ENCODE results near the gene ZNF384.

The ZNF384 gene

DNA sequence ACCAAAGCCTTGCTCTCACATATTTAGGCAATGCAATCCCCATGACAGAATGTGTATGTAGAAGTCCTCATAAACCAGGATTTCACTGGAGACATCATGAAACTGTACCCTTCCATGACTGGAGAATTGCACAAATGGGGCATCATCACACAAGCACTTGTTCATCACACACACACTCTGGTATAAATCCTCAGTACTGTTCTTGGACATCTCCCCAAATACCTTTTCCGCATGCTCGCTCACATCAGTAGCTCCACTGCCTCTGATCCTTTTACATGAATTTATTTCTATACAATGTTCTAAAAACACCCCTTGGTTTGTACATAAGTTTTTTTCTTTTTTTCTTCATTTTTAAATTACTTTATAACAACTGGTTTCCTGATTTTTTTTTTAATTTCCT is 23.0 kb downstream of the ZNF384 start:
- Mint-ChIP-seq H3K9me3 (no peaks in the 10 kb centered on the region), H3K27ac (ENCODE audit: low read depth) (no peak overlapping the region), H3K4me3 (no peak overlapping the region), H3K27me3 (no peaks in the 10 kb centered on the region), H3K36me3 (ENCODE audit: insufficient read depth) (peaks cover 48% of the 10 kb centered on the region), H3K4me1 (peaks cover 15% of the 10 kb centered on the region)
- no peak for ATAC-seq (replicated peaks; ENCODE audit: extremely low read depth, poor library complexity, severe bottlenecking)
- no peak for DNase-seq (ENCODE audit: low spot score in 2 of 2)

DNA sequence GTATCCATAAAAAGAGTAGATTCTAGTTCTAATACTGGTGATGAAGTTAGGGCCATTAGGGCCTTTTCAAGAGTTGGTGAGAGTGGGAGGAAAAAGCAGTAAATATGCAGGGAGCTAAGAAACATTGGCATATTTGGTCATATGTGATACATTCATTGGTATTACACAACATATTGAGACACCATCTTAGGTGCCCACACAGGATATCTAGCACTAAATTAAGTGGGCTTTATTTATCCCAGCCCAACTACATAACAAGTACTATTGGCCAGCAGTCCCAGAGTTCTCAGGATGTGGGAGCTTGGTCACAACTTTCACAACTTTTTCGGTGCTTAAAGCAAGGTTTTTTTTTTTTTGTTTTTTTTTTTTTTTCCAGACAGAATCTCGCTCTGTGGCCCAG is 24.3 kb downstream of the ZNF384 start:
- no peak for ATAC-seq (replicated peaks; ENCODE audit: extremely low read depth, poor library complexity, severe bottlenecking)
- no peaks in the 10 kb centered on the region for H3K9me3 Mint-ChIP-seq
- DNase-seq (ENCODE audit: low spot score in 2 of 2) = no peak
- H3K27me3 Mint-ChIP-seq = no peaks in the 10 kb centered on the region
- H3K4me3 Mint-ChIP-seq = no peak overlapping the region
- H3K27ac Mint-ChIP-seq (ENCODE audit: low read depth) = no peak overlapping the region
- peaks cover 15% of the 10 kb centered on the region for H3K4me1 Mint-ChIP-seq
- H3K36me3 Mint-ChIP-seq (ENCODE audit: insufficient read depth) = peaks cover 39% of the 10 kb centered on the region

DNA sequence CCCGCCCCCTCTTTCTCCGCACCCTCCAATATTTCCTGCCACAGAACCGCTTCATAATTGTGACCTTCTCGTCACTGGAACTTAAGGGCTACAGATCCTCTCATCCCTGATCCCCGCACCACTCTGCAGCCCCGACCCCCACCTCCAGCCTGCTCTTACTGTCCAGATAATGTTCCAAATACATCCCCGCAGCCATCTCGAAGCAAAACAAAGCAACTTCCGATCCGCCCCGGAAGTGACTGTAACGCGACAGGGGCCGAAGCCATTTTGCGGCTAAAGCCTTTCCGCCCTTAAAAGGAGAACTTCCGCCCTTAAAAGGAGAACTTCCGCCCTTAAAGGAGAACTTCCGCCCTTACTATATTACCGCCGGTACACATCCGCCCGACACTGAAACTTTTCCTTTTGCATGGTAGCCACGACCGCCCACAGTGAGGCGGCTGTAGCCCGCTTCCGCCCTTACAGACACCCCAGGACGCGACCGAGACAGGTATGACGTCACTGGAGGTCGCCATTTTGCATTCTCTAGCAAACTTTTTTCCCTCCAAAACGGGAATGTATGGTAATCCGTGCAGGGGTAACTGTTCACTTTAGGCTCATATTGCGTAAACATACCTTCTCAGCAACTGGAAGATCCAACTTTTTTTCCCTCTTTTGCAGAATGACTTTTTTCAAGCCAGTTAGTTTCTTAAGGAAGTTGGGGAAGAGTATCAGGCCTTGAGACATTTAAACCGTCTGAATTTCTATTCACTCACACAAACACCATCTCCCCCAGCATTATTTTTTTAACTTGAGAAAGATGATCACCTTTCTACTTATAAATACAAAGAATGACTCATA is 26.1 kb downstream of the ZNF384 start, which contains the start of gene ING4:
TSS of gene ING4 (minus strand) at position 214 of the 837 bp plus-strand sequence. CDS start at position 196, 18 bp downstream.
- no peaks in the 10 kb centered on the region for H3K27me3 Mint-ChIP-seq
- DNase-seq (ENCODE audit: low spot score in 2 of 2) (peak; percentile 90 to 97), ATAC-seq (replicated peaks; ENCODE audit: extremely low read depth, poor library complexity, severe bottlenecking) (peak; percentile 100)
- H3K27ac Mint-ChIP-seq (ENCODE audit: low read depth) = peak within 1 kb of the TSS; percentile 78
- H3K4me3 Mint-ChIP-seq = peak within 1 kb of the TSS; percentile 90
- H3K4me1 Mint-ChIP-seq = peaks cover 25% of the 10 kb centered on the region
- H3K36me3 Mint-ChIP-seq (ENCODE audit: insufficient read depth) = peaks cover 32% of the 10 kb centered on the region
- H3K9me3 Mint-ChIP-seq = no peaks in the 10 kb centered on the region

DNA sequence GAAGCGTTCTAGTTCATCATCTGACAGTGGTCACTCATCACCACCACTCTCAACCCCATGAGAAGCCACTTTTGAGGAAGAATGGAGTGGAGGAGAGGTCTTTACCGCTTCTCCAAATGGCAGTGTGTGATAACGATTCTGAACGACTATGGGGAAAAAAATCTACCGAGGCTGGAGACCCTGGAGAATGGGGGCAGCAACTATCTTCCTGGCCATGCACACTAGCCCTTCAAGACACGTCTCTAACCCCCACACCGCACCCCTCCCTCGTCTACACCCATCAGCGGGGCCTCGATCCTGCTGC is 26.6 kb downstream of the ZNF384 start:
- ATAC-seq (replicated peaks; ENCODE audit: extremely low read depth, poor library complexity, severe bottlenecking) = peak; percentile 29
- H3K9me3 Mint-ChIP-seq = no peaks in the 10 kb centered on the region
- peak overlapping the region; percentile 78 for H3K27ac Mint-ChIP-seq (ENCODE audit: low read depth)
- H3K27me3 Mint-ChIP-seq = no peaks in the 10 kb centered on the region
- peaks cover 30% of the 10 kb centered on the region for H3K4me1 Mint-ChIP-seq
- H3K36me3 Mint-ChIP-seq (ENCODE audit: insufficient read depth) = peaks cover 27% of the 10 kb centered on the region
- peak overlapping the region; percentile 90 for H3K4me3 Mint-ChIP-seq
- DNase-seq (ENCODE audit: low spot score in 2 of 2) = no peak

DNA sequence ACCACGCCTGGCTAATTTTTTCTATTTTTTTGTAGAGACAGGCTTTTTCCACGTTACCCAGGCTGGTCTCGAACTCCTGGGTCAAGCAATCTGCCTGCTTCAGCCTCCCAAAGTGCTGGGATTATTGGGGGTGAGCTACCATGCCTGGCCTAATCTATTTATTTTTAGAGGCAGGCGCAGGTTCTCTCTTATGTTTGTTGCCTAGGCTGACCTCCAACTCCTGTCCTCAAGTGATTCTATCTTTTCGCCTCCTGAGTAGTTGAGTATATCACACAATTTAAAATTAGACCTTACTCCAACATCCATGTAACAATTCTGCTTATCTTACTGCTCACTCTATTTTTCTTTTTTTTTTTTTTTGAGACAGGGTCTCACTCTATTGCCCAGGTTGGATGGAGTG is 35.2 kb downstream of the ZNF384 start:
- H3K4me1 Mint-ChIP-seq = peaks cover 16% of the 10 kb centered on the region
- no peak overlapping the region for H3K4me3 Mint-ChIP-seq
- ATAC-seq (replicated peaks; ENCODE audit: extremely low read depth, poor library complexity, severe bottlenecking) (no peak), DNase-seq (ENCODE audit: low spot score in 2 of 2) (no peak)
- no peaks in the 10 kb centered on the region for H3K27me3 Mint-ChIP-seq
- H3K9me3 Mint-ChIP-seq = no peaks in the 10 kb centered on the region
- peaks cover 66% of the 10 kb centered on the region for H3K36me3 Mint-ChIP-seq (ENCODE audit: insufficient read depth)
- no peak overlapping the region for H3K27ac Mint-ChIP-seq (ENCODE audit: low read depth)

DNA sequence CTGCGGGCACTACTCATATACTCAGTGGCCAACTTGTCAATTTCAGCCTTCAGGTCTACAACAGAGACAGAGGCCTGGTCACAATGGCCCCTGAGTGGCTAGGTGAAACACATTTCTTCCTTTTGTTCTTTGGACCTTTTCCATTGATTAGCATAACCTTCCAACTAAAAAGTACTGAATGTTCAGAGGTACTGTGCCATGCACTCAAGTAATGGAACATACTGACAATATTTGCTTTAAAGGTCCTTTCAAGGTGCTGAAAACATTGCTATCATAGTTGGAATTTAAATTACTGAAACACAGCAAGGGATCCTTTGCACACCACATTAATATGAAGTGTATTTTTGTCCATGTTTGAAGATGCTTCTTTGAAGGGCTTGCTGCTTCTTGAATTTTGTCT is 35.8 kb downstream of the ZNF384 start:
- Mint-ChIP-seq H3K36me3 (ENCODE audit: insufficient read depth) (peaks cover 60% of the 10 kb centered on the region), H3K9me3 (no peaks in the 10 kb centered on the region), H3K27ac (ENCODE audit: low read depth) (no peak overlapping the region), H3K4me1 (peaks cover 10% of the 10 kb centered on the region), H3K27me3 (no peaks in the 10 kb centered on the region), H3K4me3 (no peak overlapping the region)
- DNase-seq (ENCODE audit: low spot score in 2 of 2) = no peak
- ATAC-seq (replicated peaks; ENCODE audit: extremely low read depth, poor library complexity, severe bottlenecking) = no peak

DNA sequence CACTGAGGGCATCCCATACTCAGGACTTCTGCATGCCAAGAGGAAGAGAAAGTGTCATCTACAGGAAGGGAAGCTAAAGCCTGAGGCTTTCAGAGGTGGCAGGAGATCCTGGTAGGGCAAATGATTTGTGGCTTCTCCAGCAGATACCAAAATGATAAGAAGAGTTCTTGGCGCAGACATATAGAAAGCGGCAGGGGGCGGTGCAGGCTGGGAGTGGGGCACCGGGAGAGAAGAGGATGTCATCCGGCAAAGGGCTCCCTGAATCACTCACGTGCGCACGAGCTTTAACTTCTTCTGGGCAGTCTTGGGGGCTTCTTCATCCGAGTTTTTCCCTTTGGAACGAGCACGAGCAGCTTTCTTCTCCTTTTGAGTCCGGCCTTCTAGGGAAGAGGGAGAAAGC is 36.8 kb downstream of the ZNF384 start:
- peak overlapping the region; percentile 21 for H3K27ac Mint-ChIP-seq (ENCODE audit: low read depth)
- H3K4me1 Mint-ChIP-seq = peaks cover 2% of the 10 kb centered on the region
- no peak overlapping the region for H3K4me3 Mint-ChIP-seq
- H3K9me3 Mint-ChIP-seq = no peaks in the 10 kb centered on the region
- H3K36me3 Mint-ChIP-seq (ENCODE audit: insufficient read depth) = peaks cover 59% of the 10 kb centered on the region
- ATAC-seq (replicated peaks; ENCODE audit: extremely low read depth, poor library complexity, severe bottlenecking) = no peak
- DNase-seq (ENCODE audit: low spot score in 2 of 2) = no peak
- H3K27me3 Mint-ChIP-seq = no peaks in the 10 kb centered on the region

DNA sequence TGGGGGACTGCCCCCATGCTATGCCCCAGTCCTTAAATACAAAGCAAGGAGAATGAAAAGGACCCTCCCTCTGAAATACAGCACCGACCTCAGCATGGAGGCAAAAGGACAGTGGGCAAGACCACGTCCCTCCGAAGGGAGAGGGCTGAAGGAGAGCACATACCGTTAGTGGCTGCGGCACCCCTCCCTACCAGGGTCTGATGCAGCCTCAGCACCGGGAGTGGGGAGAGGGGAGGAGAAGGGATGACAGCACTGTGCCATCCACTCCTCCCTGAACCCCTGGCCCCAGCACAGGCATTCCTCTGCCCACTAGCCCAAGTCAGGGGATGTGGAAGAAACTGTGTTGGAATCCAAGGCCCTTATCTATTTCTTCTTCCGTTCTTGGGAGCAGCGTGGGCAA is 38.3 kb downstream of the ZNF384 start:
- Mint-ChIP-seq H3K9me3 (no peaks in the 10 kb centered on the region), H3K27me3 (no peaks in the 10 kb centered on the region), H3K4me1 (peaks cover 11% of the 10 kb centered on the region), H3K4me3 (no peak overlapping the region), H3K27ac (ENCODE audit: low read depth) (no peak overlapping the region), H3K36me3 (ENCODE audit: insufficient read depth) (peaks cover 53% of the 10 kb centered on the region)
- DNase-seq (ENCODE audit: low spot score in 2 of 2) = no peak
- ATAC-seq (replicated peaks; ENCODE audit: extremely low read depth, poor library complexity, severe bottlenecking) = no peak

DNA sequence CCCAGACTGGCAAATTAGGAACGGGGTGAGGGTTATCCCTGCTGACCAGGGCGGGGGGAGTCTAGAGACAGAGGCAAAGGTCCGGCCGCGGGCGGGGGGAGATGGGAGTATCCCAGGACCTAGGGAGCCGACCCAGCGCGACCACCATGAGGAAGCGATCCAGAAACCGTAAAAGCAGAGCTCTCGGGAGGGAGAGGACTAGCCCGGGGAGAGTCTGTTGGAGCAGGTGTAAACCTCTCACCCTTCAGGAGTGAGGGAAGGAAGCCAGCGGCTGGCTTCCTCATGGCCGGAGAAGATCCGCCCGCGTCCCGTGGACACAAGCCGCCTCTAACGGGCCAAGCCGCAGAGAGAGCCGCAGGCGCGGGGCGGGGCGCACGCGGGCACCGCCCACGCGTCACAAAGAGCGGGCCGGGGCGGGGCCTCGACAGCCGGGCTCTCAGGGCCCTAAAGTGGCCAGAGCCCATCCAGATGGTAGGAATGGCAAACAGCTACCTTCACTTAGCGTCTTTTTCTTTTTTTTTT is 42.0 kb downstream of the ZNF384 start, which contains the start of gene ACRBP:
TSS of gene ACRBP (minus strand) at position 350 of the 522 bp plus-strand sequence. CDS start at position 284, 66 bp downstream.
- Mint-ChIP-seq H3K4me1 (peaks cover 18% of the 10 kb centered on the region), H3K36me3 (ENCODE audit: insufficient read depth) (peaks cover 27% of the 10 kb centered on the region), H3K27me3 (no peaks in the 10 kb centered on the region), H3K27ac (ENCODE audit: low read depth) (peak within 1 kb of the TSS; percentile 67), H3K4me3 (peak within 1 kb of the TSS; percentile 66), H3K9me3 (no peaks in the 10 kb centered on the region)
- ATAC-seq (replicated peaks; ENCODE audit: extremely low read depth, poor library complexity, severe bottlenecking) = no peak
- DNase-seq (ENCODE audit: low spot score in 2 of 2) = no peak

DNA sequence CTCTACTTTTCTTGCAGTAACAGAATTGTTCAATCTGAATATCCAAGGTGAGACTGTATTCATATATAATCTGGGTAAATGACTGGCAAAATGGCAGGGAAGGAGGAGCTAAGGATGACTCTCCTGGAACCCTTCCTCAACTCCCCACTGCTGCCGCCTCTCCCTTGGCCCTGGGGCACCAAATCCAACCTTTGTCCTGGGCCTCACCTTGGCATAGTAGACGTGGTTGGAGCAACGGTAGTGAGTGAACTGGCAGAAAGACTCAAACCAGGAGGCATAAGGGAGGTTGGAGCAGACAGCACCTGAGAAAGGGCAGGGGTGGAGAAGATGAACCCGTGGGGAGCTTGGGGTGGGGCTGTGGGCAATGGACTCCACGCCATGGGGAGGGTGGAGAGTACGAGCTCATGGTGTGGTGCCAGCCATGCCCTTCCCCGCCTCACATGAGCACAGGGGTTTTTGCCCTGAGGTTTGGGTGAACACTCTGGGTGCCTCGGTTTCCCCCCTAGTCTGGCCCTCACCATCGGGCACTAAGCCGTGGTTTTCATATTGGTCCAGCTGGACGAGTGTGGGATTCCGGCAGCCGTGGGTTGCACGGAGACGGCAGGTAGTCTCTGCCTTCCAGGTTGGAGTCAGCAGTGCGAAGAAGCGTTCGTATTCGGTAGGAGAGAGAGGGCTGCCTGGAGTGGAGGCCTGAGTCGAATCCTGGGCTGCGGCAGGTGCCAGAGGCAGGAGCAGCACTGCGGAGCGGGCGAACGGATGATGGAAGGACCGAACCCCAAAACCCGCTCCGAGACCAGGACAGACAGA is 42.7 kb downstream of the ZNF384 start:
- peaks cover 18% of the 10 kb centered on the region for H3K4me1 Mint-ChIP-seq
- DNase-seq (ENCODE audit: low spot score in 2 of 2) = no peak
- H3K36me3 Mint-ChIP-seq (ENCODE audit: insufficient read depth) = peaks cover 21% of the 10 kb centered on the region
- peak overlapping the region; percentile 67 for H3K27ac Mint-ChIP-seq (ENCODE audit: low read depth)
- no peaks in the 10 kb centered on the region for H3K27me3 Mint-ChIP-seq
- H3K9me3 Mint-ChIP-seq = no peaks in the 10 kb centered on the region
- ATAC-seq (replicated peaks; ENCODE audit: extremely low read depth, poor library complexity, severe bottlenecking) = no peak
- H3K4me3 Mint-ChIP-seq = peak overlapping the region; percentile 66

DNA sequence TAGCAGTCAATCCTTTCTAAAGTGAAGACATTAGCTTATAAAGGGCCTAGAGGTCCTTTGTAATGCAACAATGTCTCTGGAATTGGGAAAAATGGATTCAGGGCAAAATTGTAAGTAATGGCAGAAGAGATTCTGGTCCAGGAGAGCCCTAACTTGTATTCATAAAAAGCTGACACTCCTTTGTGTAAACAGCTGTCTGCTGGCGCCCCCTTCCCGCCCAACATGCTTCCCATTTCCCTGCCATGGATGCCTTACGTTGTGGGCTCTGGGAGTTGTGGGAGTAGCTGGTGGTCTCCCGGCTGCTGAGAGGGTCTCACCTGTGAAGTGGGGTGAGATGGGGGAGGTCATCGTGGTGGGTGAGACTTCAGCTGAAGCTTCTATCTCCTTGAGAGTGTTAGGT is 44.3 kb downstream of the ZNF384 start:
- ATAC-seq (replicated peaks; ENCODE audit: extremely low read depth, poor library complexity, severe bottlenecking) (no peak), DNase-seq (ENCODE audit: low spot score in 2 of 2) (no peak)
- H3K27ac Mint-ChIP-seq (ENCODE audit: low read depth) = no peak overlapping the region

DNA sequence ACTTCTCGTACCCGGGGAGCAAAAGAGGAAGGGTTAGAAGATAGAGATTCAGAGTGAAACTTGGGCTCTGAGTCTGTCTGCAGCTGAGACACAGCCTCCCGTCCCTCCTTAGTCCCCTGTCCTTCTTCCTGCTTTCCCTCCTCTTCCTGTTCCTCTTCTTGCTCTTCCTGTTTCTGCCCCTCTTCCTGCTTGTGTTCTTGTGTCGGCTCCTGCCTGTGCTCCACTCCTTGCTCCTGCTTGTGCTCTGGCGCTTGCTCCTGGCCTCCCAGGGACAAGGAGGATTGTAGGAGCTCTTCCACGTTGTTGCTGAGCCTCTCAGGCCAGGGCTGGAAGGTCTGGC is 44.9 kb downstream of the ZNF384 start:
- Mint-ChIP-seq H3K36me3 (ENCODE audit: insufficient read depth) (peaks cover 8% of the 10 kb centered on the region), H3K4me3 (no peak overlapping the region), H3K27me3 (no peaks in the 10 kb centered on the region), H3K9me3 (no peaks in the 10 kb centered on the region), H3K4me1 (peaks cover 18% of the 10 kb centered on the region), H3K27ac (ENCODE audit: low read depth) (no peak overlapping the region)
- ATAC-seq (replicated peaks; ENCODE audit: extremely low read depth, poor library complexity, severe bottlenecking) (no peak), DNase-seq (ENCODE audit: low spot score in 2 of 2) (no peak)

More for the DNA sequence above, 44.3 kb downstream of the ZNF384 start:
- H3K4me3 Mint-ChIP-seq = no peak overlapping the region
- H3K36me3 Mint-ChIP-seq (ENCODE audit: insufficient read depth) = peaks cover 8% of the 10 kb centered on the region
- no peaks in the 10 kb centered on the region for H3K9me3 Mint-ChIP-seq
- H3K4me1 Mint-ChIP-seq = peaks cover 18% of the 10 kb centered on the region
- no peaks in the 10 kb centered on the region for H3K27me3 Mint-ChIP-seq

Measured in central memory CD8-positive, alpha-beta T cell (primary cell).